ENCODE measurements around the gene C6orf132. TPM values are rescaled to one million over a fixed set of nuclear protein-coding genes. Genes with fewer than 3 reads are reported as not detected.

C6orf132 gene
- under 1 TPM in 2 of 4 donors, not detected in 2; 0.05 to 0.16 TPM for total RNA-seq

GRCh38 chr6:42142118-42142835 lies at the start of gene C6orf132:
C6orf132 (minus strand) TSS chr6:42142620; CDS start chr6:42142444, 176 bp downstream.
- H3K36me3 ChIP-seq = no peaks in the 10 kb centered on the region
- no peaks in the 10 kb centered on the region for H3K9me3 ChIP-seq
- H3K27ac ChIP-seq = no peak within 1 kb of the TSS
- DNase-seq (no peak), ATAC-seq (peak in 1 of 2 donors; percentile 39)
- in situ Hi-C loops (cut with MboI; ENCODE audit: low sequenced_read_pairs in 4 of 4) (no loop called here), intact Hi-C loops (cut with DNase I; ENCODE audit: low total_unique reads) (no loop called here)
- H3K4me3 ChIP-seq = peak within 1 kb of the TSS; percentile 45 to 55 (median 47)
- TF ChIP-seq POLR2A (IDR thresholded peaks at IDR 0.05) = no peak
- TF ChIP-seq CTCF (IDR thresholded peaks at IDR 0.05 in 4 of 5, conservative IDR thresholded peaks at IDR 0.05 in 1 of 5) = no peak
- H3K27me3 ChIP-seq = peaks cover 22 to 28% (median 28%) of the 10 kb centered on the region in 3 donors
- H3K4me1 ChIP-seq = peaks cover 0 to 12% of the 10 kb centered on the region in 2 donors

- no peaks in the 10 kb centered on the region for H3K36me3 ChIP-seq
- no peaks in the 10 kb centered on the region for H3K4me1 ChIP-seq
- H3K4me3 ChIP-seq = no peak overlapping the region
- no peak overlapping the region for H3K27ac ChIP-seq
- in situ Hi-C loops (cut with MboI; ENCODE audit: low sequenced_read_pairs in 4 of 4) = no loop called here
- intact Hi-C loops (cut with DNase I; ENCODE audit: low total_unique reads) = no loop called here
- TF ChIP-seq POLR2A (IDR thresholded peaks at IDR 0.05) (no peak), CTCF (IDR thresholded peaks at IDR 0.05 in 4 of 5, conservative IDR thresholded peaks at IDR 0.05 in 1 of 5) (no peak)
- ATAC-seq = no peak
- no peak for DNase-seq
- no peaks in the 10 kb centered on the region for H3K9me3 ChIP-seq
- no peaks in the 10 kb centered on the region for H3K27me3 ChIP-seq
Observed at GRCh38 chr6:42190554-42191183, 48.2 kb upstream of the C6orf132 start.

DNA sequence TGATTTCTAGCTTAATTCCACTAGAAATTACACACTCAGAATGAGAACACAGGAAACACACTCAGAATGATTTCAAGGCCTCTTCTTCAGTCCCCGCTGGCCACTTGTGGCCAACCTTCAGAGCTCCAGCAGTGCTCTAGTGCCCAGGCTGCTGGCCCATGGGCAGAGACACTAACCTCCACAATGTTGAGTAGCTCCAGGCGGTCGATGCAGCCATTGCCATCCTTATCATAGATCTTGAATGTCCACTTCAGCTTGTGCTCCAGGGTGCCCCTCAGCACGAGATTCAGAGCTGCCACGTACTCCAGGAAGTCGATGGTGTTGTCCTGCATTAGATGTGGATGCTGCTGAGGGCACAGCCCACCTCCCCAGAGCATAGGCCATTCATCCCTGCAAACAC lies 46.0 kb upstream of the C6orf132 start:
- in situ Hi-C loops (cut with MboI; ENCODE audit: low sequenced_read_pairs in 4 of 4) = no loop called here
- Histone ChIP-seq H3K27ac (no peak overlapping the region), H3K4me1 (no peaks in the 10 kb centered on the region), H3K9me3 (no peaks in the 10 kb centered on the region), H3K36me3 (no peaks in the 10 kb centered on the region), H3K27me3 (no peaks in the 10 kb centered on the region), H3K4me3 (no peak overlapping the region)
- ATAC-seq = no peak
- TF ChIP-seq POLR2A (IDR thresholded peaks at IDR 0.05) (no peak), CTCF (IDR thresholded peaks at IDR 0.05 in 4 of 5, conservative IDR thresholded peaks at IDR 0.05 in 1 of 5) (no peak)
- intact Hi-C loops (cut with DNase I; ENCODE audit: low total_unique reads) = no loop called here
- no peak for DNase-seq

- no peak overlapping the region for H3K4me3 ChIP-seq
- DNase-seq (no peak), ATAC-seq (no peak)
- H3K27me3 ChIP-seq = no peaks in the 10 kb centered on the region
- H3K4me1 ChIP-seq = no peaks in the 10 kb centered on the region
- H3K36me3 ChIP-seq = no peaks in the 10 kb centered on the region
- TF ChIP-seq CTCF (IDR thresholded peaks at IDR 0.05 in 4 of 5, conservative IDR thresholded peaks at IDR 0.05 in 1 of 5) = no peak
- TF ChIP-seq POLR2A (IDR thresholded peaks at IDR 0.05) = no peak
- no peak overlapping the region for H3K27ac ChIP-seq
- no peaks in the 10 kb centered on the region for H3K9me3 ChIP-seq
- in situ Hi-C loops (cut with MboI; ENCODE audit: low sequenced_read_pairs in 4 of 4) = no loop called here
- intact Hi-C loops (cut with DNase I; ENCODE audit: low total_unique reads) = no loop called here
Observed at GRCh38 chr6:42185597-42185996, 43.2 kb upstream of the C6orf132 start.
